IMR-90 (cell line): ENCODE data around the gene GRID2IP.

ENCODE experiments used
- BHLHE40 ChIP-seq: fragments of 150-350 bp; IDR thresholded peaks from 2 replicates; pipeline ENCODE4 v1.6.1; 2016; ENCODE audit warnings: mild to moderate bottlenecking, low read depth, low read length
- CEBPB ChIP-seq: IDR thresholded peaks from 2 replicates; pipeline ENCODE4 v1.6.1; 2012; ENCODE audit warnings: low read depth, low read length, improper control_type of control experiment
- CHD1 ChIP-seq: IDR thresholded peaks from 2 replicates; pipeline ENCODE4 v1.6.1; 2012; ENCODE audit warnings: low read depth, low read length, improper control_type of control experiment
- CTCF ChIP-seq: conservative IDR thresholded peaks from 2 replicates; pipeline ENCODE4 v1.5.1; 2012; ENCODE audit warnings: mild to moderate bottlenecking, low read depth, low read length, improper control_type of control experiment
- ELK1 ChIP-seq: fragments of 150-350 bp; IDR thresholded peaks from 2 replicates; pipeline ENCODE4 v1.6.1; 2016; ENCODE audit warnings: low read depth, mild to moderate bottlenecking, low read length, moderate library complexity, borderline replicate concordance
- MAFK ChIP-seq: IDR thresholded peaks from 2 replicates; pipeline ENCODE4 v1.6.1; 2012; ENCODE audit warnings: low read depth, low read length, improper control_type of control experiment
- MAZ ChIP-seq: IDR thresholded peaks from 2 replicates; pipeline ENCODE4 v1.6.1; 2012; ENCODE audit warnings: low read depth, mild to moderate bottlenecking, low read length, improper control_type of control experiment, moderate library complexity, borderline replicate concordance
- POLR2A ChIP-seq: IDR thresholded peaks from 2 replicates; pipeline ENCODE4 v1.6.1; 2012; ENCODE audit warnings: mild to moderate bottlenecking, low read depth, low read length
- RAD21 ChIP-seq: IDR thresholded peaks from 2 replicates; pipeline ENCODE4 v1.6.1; 2012; ENCODE audit warnings: low read length, improper control_type of control experiment
- RFX5 ChIP-seq: IDR thresholded peaks from 2 replicates; pipeline ENCODE4 v1.8.0; 2012; ENCODE audit warnings: low read depth, mild to moderate bottlenecking, low read length, moderate library complexity
- SMC3 ChIP-seq: fragments of 150-350 bp; IDR thresholded peaks from 2 replicates; pipeline ENCODE4 v1.6.1; 2016; ENCODE audit warnings: low read depth, mild to moderate bottlenecking, antibody characterized with exemption, low read length, moderate library complexity

- TF ChIP-seq BHLHE40 (no peak), ELK1 (no peak), CTCF (no peak), MAZ (no peak), POLR2A (no peak), CHD1 (no peak), RAD21 (no peak), RFX5 (no peak), SMC3 (no peak), CEBPB (no peak), MAFK (no peak)
Measured at GRCh38 chr7:6487184-6487545, 64.1 kb downstream of the GRID2IP start.
